GM21737 (cell line): ENCODE measurements around the gene BSDC1.

Experiments used
- ATAC-seq: cut with Tn5 transposase; IDR thresholded peaks from one replicate; pipeline ENCODE4 v1.9.1; 2021; ENCODE audit warnings: mild to moderate bottlenecking, moderate library complexity; ENCODE audit not compliant: unreplicated experiment

Gene BSDC1

DNA sequence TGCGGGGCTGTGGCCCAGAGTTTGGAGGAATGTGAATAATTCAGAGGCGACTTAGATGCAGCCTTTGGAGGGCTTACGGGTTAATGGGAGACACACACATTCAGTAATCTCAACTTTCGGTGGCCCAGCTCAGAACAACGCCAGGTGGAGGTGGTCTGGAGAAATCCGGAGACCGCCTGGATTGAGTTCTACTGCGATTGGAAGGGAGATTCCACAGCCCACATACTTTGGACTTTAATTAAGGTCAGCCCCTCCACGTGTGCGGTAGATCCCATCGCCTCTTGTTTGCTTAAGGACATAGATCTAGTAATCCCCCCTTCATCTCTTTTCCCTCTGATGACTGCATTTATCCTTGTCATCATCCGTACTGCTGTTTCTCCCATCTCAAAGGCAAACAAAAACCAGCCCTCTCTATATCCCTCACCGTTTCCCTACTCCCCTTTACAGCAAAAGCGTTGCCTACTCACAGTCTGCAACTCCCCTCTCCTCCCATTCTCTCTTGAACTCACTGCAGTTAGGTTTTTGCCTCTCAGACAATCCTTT is 720 bp upstream of the BSDC1 start:
- ATAC-seq = no peak

DNA sequence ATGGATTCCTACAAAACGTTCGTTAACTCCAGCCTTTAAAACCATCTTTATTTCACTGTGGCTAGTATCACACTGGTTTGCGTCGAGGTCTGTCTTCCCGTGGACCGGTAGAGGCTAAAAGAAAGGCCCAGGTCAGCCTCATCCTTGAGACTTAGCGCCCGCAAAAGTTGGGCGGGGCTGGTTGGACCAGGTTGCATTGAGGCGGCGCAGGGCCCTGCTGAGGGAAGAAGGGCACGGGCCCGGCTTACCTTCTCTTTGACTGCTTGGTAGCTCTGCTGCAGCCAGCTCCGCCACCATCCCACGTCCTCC is 455 bp downstream of the BSDC1 start:
- ATAC-seq = peak; percentile 17

DNA sequence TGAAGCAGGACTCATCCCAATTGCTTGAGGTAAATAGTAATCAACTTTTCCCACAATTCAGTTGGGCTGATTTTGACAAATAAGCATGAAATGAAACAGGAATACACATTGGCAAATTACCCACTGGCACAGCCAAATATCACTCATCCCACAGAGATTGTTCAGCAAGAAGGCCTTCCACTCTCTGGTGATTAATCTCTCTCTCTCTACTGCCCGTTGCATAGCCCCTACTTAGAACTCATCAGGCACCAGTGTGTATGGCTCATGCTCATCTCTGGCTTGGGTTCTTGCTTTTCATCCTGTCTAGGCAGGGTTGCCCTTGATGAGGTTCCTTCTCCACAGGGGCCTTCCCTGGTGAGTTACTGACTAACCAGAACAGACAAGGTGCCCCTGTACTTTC is 1.1 kb downstream of the BSDC1 start:
- no peak for ATAC-seq

DNA sequence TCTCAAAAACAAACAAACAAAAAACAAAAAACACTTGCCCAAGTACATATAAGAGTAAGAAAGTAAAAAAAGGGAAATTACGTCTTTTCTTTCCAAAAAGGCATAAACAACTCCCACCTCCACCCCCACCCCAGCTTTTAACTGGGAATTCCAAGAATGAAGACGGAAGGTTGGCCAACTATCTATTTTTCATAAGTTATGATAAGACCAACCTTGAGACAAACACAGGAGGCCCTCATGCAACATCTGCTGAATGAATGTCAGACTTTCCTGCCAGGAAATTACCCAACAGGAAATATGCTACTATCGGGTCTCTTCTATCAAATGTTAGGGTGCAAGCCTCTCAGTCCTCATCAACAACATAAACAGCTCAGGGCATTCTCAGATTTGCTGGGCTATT is 1.9 kb downstream of the BSDC1 start:
- no peak for ATAC-seq

DNA sequence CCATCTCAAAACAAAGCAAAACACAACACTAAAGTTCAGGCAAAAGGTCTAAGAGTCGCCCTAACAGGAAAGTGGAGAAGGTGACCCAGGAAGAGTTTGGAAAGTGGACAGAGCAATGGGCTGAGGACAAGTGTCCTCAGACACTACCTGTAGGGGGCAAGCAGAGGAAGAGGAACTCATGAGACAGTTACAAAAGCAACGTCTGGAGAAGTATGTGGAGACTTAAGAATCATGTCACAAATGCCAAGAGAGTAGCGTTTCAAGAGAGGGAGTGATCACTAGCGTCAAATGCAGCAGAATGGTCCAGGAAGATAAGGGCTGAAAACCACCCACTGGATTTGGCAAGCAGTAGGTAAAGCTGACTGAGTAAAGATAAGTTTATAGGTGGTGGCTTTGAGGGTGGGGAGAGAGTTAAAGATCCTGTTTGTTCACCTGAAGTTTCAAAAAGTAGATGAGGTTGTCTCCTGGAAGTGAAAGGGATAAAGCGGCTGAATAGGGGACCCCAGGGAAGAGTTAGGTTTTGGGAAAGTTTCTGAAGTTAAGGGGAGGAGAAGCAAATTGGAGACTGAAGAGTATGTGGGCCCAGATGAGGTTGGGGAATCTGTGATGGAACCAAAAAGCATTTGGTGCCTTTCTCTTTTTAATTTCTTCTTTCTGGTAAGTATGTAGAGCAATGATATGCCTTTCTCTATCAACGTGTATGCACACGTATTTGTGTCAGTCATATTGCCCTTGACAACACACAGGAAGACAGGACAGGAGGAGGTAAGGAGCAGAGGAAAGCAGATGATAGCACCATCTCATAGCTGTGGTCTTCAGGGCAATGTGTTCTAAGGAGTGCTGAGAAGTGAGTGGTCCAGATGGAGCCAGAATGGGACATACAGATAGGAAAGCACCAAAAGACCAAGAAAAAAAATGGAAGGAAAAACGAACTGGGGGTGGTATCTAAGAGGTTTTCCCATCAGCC is 3.1 kb downstream of the BSDC1 start:
- ATAC-seq = no peak

DNA sequence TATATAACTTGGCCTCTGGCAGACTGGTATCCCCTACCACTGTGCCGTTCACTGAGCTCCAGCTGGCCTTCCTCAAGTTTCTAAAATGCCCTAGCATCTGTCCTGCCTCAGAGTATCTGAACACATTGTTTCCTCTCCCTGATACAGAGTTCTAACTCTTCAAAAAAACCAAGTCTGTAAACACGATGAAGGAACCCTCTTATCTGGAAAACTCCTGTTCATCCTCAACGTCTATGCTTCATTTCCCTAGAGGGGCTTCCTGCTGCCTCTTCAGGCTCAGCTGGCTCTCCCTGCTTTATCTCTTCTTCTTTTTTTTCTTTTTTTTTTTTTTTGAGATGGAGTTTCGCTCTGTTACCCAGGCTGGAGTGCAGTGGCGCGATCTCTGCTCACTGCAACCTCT is 5.6 kb downstream of the BSDC1 start:
- no peak for ATAC-seq

DNA sequence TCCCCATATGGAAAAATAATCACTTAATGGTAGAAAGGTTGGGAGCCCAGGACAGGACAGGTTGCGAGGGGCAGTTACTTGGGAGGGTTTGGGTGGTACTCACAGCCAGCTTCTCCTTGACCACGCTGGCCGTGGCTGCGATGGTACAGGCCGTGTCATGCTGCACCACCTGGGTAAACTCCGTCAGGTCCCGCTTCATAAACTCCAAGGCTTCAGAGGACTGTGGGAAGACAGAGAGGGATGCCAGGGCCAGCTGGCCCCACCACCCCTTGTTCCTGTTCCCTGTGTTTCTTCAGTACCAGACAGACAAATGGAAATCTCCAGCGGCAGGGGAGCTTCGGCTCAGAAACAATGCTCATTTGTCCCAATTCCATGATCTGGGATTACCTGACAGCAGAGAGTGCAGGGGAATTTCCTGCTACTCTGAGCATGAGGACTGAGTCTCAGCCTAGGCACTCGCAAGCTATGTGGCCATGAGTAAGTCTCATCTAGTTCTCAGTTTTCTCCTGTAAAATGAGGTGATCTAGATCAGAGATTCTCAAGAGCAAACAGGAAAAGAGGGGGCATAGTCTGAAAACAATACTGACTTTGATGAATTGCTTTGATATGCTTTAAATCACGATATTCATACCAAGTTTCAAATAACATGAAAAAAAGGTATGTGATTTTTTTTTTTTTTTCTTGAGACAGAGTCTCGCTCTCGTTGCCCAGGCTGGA is 7.4 kb downstream of the BSDC1 start:
- no peak for ATAC-seq

DNA sequence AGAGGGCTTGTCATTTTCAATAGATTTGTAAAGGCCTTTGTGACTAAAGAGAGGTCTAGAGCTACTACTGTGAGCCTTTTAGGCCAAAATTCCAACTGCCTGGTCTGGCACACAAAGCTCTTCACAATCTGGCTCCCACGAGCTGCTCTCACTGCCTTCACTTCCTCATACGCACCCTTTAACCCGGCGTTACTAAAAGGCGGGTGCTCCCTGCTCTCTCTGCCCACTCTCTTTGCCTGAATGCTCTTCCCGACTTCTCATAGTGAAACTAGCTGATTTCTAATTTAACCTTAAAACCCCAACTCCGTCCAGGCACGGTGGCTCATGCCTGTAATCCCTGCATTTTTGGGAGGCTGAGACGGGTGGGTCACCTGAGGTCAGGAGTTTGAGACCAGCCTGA is 14.2 kb downstream of the BSDC1 start:
- ATAC-seq = no peak

DNA sequence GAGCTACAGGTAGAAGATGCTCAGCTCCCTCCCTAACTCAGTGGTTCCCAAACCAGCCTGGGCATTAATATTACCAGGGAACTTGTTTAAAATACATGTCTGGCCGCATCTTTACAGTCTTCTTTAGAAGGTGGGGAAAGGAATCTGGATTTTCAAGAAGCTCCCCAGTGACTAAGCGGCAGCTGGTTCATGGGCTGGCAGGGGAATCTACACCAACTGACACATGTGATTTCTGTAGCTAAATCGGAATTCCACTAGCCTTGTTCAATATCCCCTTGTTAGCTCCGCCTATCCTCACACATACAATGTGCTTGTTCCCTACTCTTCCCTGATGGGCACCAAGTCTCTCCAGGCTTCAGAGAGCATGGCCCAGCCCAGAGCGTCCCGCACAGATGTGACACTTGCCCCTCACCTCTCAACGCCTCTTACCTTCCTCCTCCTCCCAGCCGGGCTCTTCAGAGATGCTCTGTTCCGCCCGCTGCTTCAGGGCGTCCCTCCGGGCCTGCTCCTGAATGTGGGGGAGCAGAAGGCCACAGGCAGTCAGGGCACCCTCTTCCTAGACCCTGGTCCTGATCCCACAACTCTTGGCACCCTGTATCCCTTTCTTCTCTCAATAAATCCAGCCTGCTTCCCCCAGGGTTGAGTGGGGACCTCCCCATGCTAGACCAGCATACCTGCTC is 16.6 kb downstream of the BSDC1 start:
- no peak for ATAC-seq

DNA sequence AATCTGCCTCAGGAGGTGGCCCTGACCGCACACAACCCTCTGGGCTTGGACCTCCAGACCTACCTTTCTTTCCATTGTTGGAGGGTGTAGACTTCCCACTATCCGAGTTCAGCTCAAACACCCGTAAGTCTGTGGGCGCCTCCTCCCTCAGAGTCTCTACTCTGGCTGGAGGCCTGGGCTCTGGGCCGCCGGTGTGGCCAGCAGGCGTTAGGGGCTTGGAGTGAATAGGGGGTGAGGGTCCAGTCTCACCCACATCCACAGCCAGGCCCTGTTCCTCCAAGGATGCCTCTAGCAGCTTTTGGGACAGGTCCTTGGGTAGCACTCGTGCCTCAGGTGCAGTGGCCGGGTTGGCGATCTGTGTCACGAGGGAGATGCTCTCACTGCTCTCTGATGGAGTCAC is 18.0 kb downstream of the BSDC1 start:
- ATAC-seq = no peak

DNA sequence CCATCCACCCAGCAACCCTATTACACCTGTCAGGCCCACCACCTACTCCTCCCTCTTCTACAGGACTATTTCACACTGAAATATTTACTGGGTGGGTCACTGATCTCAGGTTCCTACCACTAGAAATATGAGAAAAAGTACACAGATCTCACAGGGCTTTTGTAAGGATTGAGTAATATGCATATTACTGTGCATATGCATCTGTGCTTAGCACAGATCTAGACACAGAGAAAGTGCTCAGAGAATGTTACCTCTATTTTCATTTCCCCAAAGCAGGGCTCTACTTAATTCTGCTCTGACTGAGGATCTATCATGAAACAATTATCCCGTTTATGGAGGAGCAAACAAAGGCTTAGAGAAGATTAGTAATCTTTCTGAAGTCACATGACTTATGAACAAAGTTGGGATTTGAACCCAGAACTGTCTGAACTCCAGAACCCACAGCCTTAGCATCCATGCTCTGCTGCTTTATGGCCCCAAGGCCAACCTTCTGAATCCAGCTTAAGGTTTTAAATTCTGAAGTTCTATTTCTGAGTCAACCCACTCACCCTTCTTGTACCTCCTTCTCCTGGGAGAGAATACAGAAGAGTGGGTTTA is 20.1 kb downstream of the BSDC1 start:
- ATAC-seq = no peak

DNA sequence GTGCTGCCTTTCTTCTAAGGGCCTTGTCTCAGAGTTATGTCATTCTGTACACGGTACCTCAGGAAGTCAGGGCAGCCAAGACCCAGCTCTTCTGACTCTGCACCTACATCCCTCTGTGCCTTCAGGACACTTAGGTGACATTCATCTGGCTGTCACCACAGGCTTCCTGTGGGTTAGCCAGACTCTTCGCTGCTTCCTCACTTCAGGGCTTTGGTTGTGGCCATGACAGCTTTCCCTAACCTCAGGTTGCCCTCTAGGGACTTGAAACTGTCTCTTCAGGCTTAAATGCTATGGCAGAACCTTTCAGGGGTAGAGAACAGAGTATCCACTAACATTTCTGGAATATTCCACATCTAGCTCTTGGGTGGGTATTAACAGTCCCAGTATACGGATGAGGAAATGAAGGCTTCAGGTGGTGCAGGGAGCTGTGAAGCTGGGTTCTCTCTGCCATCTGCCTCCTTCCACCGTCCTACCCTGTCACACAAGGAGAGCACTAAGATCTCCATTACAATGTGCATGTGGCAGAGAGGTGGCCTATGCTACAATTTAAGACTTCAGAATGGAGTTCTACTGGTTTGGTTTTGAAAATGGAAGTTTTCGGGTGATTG is 22.0 kb downstream of the BSDC1 start:
- ATAC-seq = no peak

DNA sequence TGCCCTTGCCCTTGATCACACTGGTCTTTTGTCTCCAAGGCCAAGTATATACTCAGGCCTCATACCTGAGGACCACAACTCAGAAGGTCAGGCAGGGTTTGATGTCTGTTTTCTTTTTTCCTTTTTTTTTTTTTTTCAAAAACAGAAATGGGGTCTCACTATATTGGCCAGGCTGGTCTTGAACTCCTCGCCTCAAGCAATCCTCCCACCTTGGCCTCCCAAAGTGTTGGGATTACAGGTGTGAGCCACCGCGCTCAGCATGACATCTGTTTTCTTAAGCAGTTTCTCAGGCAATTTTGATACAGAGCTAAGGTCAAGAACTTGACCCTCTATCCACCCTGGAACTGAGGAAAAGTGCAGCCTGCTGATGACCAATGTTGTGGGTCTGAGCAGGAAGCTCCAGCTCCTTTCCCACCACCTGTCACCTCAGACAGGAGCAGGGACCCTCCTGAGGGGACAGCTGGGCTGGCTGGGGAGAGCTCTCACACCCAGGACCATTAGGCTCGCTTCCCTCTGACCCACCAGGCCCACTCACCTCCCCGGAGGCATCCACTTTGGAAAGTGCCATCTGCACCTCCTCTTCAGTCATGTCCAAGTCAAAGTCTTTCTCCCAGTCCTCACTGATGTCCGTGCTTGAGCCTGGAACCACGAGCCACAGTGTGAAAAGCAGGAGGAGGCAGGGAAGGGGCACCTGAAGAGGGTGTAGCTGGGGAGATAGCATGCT is 26.2 kb downstream of the BSDC1 start:
- ATAC-seq = no peak

DNA sequence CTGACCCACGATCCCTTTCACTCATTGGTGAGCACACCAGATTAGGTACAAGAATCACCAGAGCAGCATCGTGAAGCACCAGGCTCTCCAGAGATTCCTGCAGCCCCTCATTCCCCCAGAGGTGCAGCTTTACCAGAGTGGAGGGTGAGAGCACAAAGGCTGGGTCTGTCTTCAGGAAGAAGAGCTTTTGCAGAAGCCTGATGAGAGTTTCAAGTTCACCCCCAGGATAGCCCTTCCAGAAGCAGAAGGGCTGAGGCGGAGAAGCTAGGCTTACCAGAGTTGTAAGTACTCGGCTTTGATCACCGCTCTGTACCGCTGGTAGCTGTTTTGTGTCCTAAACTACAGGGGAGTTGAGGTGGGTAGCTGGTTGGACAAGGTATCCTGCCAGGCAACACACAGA is 28.8 kb downstream of the BSDC1 start:
- ATAC-seq = no peak

DNA sequence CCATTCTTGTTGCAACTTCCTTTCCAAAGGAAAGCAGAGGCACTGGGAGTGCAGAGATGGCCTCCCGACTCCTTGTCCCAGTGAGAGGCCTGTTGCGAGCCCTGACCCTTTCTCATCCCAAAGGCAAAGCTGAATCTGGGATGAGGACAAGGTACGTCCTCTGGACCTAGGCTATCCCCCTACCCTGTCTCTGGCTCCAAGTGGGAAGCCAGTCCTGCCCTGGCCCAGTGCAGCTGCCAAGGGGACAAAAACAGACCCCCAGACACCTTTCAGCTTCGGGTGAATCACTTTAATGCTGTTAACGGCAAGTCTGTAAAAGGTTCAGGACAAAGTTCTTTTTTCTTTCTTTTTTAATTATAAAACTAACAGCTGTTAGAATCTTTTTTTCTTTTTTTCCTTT is 29.4 kb downstream of the BSDC1 start:
- ATAC-seq = no peak

DNA sequence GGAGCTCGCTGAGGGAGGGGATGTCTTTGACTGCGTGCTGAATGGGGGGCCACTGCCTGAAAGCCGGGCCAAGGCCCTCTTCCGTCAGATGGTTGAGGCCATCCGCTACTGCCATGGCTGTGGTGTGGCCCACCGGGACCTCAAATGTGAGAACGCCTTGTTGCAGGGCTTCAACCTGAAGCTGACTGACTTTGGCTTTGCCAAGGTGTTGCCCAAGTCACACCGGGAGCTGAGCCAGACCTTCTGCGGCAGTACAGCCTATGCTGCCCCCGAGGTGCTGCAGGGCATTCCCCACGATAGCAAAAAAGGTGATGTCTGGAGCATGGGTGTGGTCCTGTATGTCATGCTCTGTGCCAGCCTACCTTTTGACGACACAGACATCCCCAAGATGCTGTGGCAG is 30.5 kb downstream of the BSDC1 start:
- ATAC-seq = no peak

DNA sequence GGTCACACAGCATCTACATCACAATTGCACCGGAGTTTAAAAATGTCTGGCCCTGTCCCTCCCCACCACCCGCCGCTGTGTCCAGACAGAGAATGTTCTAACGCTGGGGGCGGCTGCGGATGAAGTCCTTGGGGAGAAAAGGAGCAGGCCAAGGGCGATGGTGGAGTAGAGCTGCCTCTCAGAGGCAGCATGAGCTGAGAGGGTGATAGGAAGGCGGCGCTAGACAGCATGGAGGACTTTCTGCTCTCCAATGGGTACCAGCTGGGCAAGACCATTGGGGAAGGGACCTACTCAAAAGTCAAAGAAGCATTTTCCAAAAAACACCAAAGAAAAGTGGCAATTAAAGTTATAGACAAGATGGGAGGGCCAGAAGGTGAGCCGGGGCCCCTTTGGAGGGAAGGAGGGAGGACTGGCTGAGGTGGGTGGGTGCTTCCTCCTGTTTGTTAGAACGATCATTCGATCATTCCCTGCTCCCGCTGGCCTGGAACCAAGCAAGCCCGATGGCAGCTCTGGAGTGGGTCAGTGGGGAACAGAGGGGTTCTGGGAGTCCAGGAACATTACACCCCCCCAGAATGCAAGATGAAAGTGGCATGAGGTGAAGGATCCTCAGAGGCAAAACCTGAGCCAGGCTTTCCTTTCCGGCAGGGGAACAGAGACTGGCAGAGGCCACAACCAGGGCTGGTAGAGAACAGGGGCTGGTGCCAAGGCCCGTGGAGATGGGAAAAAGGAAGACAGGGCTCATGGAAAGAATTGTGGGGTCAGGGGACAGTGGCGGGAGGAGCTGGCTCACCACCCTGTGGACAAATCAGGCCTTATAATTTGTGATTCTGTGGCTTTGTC is 31.5 kb downstream of the BSDC1 start, which contains the start of the genes FAM229A and TSSK3:
TSS of gene FAM229A (minus strand) at position 12 of the 840 bp plus-strand sequence. CDS start 394 bp downstream, outside the sequence.
TSS of gene TSSK3 (plus strand) at position 66 of the 840 bp plus-strand sequence. CDS start at position 229, 163 bp downstream.
- no peak for ATAC-seq

DNA sequence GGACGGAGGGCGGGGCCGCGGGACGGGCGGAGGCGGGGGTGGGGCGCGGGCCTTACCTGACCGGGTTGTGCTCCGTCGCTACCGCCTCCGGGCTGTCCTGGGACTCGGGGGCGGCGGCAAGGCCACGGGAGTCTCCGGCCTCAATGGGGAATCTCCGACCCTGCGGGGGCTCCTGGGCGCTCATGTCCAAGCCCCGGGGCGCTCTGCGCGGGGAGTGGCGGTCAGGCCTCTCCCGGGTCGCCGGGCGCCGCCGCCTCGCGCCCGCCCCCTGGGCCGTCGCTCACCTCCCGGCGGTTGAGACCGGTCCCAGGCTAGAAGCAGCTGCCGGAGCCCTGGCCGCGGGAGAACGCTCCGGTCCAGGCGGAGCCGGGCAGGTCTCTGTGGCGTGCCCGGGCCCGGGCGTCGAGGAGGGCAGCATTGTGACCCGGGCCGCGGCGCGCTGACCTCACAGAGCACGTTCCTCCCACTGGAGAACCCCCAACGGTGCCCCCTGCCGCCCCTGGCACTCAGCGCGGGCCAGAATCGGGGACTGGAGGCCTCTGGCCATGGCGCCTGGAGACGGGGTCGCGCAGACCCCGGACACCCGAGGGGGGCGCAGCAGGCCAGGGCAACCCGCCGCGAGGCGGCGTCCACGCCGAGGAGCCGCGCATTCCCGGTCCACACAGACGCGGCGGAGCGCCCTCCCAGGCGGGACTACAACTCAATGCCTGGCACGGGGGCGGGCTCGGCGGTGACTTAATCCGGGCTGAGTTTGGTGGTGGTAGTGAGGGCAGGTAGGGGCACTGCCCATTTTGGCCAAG is 32.4 kb downstream of the BSDC1 start:
- no peak for ATAC-seq
